ENCODE data around the gene ZNF592.

DNA sequence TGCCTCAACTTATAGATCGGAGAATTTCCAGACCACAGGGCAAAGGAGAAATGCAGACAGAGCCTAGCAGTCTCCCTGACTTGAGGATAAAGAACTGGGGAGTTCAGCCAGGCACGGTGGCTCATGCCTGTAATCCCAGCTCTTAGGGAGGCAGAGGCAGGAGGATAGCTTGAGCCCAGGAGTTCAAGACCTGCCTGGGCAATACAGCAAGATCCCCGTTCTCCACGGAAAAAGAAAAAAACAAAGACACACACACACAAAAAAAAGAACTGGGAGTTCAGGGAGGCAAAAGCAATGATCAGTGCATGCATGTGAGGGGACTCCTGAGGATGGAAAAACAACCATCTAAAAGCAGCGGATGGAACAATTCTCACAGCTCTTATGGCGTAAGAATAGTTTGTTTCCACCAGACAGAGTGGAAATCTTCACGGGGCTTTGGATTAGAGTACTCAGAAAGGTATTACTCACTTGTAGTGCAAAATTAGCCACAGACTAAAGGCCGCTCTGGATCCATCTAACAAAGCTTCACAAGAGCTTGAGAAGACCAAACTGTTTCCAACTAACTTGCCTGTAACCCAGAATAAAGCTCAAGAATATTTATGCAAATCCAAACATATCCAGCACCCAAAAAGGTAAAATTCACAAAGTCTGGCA, 48.7 kb upstream of the ZNF592 start:
- no peak for TF ChIP-seq POLR2A (IDR thresholded peaks at IDR 0.05)
- TF ChIP-seq, protein P1, sequence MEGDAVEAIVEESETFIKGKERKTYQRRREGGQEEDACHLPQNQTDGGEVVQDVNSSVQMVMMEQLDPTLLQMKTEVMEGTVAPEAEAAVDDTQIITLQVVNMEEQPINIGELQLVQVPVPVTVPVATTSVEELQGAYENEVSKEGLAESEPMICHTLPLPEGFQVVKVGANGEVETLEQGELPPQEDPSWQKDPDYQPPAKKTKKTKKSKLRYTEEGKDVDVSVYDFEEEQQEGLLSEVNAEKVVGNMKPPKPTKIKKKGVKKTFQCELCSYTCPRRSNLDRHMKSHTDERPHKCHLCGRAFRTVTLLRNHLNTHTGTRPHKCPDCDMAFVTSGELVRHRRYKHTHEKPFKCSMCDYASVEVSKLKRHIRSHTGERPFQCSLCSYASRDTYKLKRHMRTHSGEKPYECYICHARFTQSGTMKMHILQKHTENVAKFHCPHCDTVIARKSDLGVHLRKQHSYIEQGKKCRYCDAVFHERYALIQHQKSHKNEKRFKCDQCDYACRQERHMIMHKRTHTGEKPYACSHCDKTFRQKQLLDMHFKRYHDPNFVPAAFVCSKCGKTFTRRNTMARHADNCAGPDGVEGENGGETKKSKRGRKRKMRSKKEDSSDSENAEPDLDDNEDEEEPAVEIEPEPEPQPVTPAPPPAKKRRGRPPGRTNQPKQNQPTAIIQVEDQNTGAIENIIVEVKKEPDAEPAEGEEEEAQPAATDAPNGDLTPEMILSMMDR (IDR thresholded peaks at IDR 0.05) = no peak
